T-helper 1 cell treated with Interleukin-12 subunit alpha and Interleukin-12 subunit beta and Interleukin-4 antibody, amounts not matched to agents 30 μg/mL and 1 μg/mL, for 36 hours (primary cell): ENCODE results near the gene KRT6A.

Experiments used
- H3K27ac Mint-ChIP-seq: one replicate; pipeline ENCODE4 v1.8.0; 2021; ENCODE audit warnings: mild to moderate bottlenecking, mixed read lengths
- H3K27me3 Mint-ChIP-seq: one replicate; pipeline ENCODE4 v1.8.0; 2021; ENCODE audit warnings: low read depth, mixed read lengths
- H3K36me3 Mint-ChIP-seq: one replicate; pipeline ENCODE4 v1.8.0; 2021; ENCODE audit warnings: low read depth, mixed read lengths
- H3K4me1 Mint-ChIP-seq: one replicate; pipeline ENCODE4 v1.8.0; 2021; ENCODE audit warnings: low read depth, mixed read lengths
- H3K4me3 Mint-ChIP-seq: one replicate; pipeline ENCODE4 v1.8.0; 2021; ENCODE audit warnings: mild to moderate bottlenecking, moderate library complexity, mixed read lengths
- H3K9me3 Mint-ChIP-seq: one replicate; pipeline ENCODE4 v1.8.0; 2021; ENCODE audit warnings: mixed read lengths

KRT6A gene

DNA sequence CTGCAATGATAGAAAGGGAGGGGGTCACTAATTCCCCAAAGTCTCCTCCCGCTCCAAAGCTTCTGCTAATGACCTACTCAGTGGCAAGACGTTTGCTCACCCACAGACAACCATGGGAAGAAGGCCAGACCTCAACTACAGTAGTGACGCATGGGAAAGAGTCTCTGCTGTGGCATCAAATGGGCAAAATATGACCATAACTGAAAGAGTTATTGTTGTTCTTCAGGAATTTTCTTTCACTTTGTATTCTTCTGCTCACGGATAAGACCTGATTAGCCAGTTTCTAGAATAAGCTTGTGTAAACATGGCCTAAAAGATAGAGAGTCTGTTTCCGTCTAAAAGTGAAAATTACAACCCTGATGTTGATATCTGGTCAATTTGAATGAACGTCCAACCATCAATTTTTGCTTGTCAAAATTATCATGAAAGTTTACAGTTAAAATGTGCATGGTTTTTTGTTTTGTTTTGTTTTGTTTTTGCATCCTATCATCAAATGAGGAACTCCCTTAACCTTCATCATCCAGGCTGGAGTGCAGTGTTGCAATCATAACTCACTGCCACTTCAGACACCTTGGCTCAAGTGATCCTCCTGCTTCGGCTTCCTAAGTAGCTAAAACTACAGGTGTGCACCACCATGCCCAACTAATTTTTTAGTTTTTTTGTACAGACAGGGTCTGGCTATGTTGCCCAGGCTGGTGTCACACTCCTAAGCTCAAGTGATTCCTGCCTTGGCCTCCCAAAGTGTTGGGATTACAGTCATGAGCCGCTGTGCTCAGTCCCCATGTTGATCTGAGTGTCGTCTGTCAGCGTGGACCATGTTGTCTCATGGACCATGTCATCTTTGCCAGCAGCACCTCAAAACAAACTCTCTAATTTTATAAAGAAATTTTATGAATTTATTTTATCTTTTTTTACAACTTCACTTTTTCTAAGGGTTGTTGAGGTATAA, 48.1 kb downstream of the KRT6A start:
- peaks cover 23% of the 10 kb centered on the region for H3K27me3 Mint-ChIP-seq
- H3K4me3 Mint-ChIP-seq = no peak overlapping the region
- no peak overlapping the region for H3K27ac Mint-ChIP-seq

DNA sequence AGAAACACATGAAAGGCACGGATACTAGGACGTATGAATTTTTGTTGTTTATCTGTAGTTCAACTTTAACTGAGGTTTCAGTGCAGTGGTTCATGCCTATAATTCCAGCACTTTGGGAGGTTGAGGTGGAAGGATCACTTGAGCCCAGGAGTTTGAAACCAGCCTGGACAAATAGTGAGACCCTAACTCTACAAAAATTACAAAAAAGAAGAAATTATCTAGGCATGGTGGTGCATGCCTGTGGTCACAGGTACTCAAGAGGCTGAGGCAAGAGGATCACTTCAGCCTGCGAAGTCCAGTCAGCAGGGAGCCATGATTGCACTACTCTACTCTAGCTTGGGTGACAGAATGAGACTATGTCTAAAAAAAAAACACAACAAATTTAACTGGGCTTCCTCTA, 49.1 kb downstream of the KRT6A start:
- Mint-ChIP-seq H3K27ac (no peak overlapping the region), H3K9me3 (no peaks in the 10 kb centered on the region), H3K36me3 (no peaks in the 10 kb centered on the region), H3K4me1 (no peaks in the 10 kb centered on the region), H3K27me3 (peaks cover 23% of the 10 kb centered on the region), H3K4me3 (no peak overlapping the region)

More for the DNA sequence above, 48.1 kb downstream of the KRT6A start:
- H3K9me3 Mint-ChIP-seq = no peaks in the 10 kb centered on the region
- H3K36me3 Mint-ChIP-seq = no peaks in the 10 kb centered on the region
- H3K4me1 Mint-ChIP-seq = no peaks in the 10 kb centered on the region

DNA sequence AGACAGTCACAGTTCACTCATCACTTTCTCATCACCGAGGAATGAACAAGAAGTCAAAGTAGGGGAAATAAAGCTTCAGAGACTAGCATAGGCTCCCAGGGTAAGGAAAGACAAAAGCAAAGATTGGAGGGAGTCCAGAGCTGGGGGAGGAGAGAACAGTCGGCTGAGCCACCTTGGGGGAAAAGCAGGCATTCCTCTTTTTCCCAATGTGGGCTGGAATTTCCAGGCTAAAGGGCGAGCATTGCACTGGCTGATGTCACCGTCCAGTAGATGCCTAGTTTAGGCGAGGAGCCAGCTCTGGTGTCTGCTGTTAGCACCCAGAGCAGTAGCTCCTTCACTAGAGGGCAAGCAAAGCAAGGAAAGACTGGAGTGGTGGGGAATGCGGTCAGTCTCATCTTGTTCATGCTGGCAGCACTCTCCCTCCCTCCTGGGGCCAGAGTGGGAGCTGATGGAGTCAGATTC, 50.4 kb downstream of the KRT6A start:
- no peaks in the 10 kb centered on the region for H3K4me1 Mint-ChIP-seq
- H3K4me3 Mint-ChIP-seq = no peak overlapping the region
- no peaks in the 10 kb centered on the region for H3K36me3 Mint-ChIP-seq
- no peak overlapping the region for H3K27ac Mint-ChIP-seq
- no peaks in the 10 kb centered on the region for H3K9me3 Mint-ChIP-seq
- H3K27me3 Mint-ChIP-seq = peaks cover 23% of the 10 kb centered on the region

DNA sequence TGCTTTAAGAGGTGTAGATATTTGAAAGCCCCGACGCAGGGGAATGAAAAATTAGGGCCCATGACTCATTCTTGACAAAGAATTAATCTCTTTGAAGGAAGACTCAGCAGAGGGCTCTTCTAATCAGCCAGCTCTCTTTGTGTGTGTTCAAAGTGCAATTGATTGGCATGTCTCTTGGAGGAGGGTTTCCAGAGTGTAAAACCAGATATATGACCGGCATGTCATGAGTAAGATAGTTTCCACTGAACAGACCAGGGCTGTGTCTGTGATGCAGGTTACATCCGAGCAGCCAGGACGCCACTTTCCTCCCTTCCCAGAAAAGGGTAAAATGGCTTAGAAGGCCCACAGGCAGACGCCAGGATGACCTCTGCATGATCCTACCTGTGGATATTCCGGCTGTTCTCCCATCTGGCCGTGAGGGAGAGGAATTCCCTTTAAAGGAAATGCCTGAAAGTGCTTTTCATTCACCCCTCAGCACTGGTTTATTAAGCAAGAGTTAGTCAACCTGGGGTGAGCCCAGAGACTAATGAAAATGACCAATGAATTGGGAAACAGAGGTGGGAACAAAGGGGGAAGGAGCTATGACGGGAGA, 51.6 kb downstream of the KRT6A start:
- Mint-ChIP-seq H3K27me3 (peaks cover 27% of the 10 kb centered on the region), H3K27ac (no peak overlapping the region), H3K4me1 (no peaks in the 10 kb centered on the region), H3K36me3 (no peaks in the 10 kb centered on the region), H3K9me3 (no peaks in the 10 kb centered on the region), H3K4me3 (no peak overlapping the region)

DNA sequence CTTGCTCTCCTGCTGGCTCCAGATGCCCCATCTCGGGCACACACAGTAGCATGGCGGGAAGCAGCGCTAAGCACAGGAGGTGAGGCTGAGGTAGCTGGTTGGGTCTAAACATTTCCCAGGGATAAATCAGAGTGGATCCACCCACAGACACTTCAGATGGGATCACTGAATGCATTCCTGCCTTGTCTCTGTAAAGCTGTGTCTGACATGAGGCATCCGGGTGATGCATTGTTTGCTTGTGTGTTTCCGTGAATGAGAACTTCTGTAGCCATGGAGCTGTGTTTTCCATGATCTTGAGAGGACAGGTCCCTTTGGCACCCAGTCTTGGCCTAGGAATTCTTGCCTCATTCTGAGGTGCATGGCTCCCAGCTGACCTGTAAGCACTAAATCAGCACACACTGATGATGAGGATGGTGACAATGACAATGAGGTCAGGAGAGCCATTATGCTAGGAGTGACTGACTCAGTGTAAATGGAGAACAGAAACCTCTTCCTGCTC, 52.2 kb downstream of the KRT6A start:
- H3K4me3 Mint-ChIP-seq = no peak overlapping the region
- no peaks in the 10 kb centered on the region for H3K36me3 Mint-ChIP-seq
- no peaks in the 10 kb centered on the region for H3K9me3 Mint-ChIP-seq
- H3K4me1 Mint-ChIP-seq = no peaks in the 10 kb centered on the region
- no peak overlapping the region for H3K27ac Mint-ChIP-seq
- peaks cover 27% of the 10 kb centered on the region for H3K27me3 Mint-ChIP-seq

DNA sequence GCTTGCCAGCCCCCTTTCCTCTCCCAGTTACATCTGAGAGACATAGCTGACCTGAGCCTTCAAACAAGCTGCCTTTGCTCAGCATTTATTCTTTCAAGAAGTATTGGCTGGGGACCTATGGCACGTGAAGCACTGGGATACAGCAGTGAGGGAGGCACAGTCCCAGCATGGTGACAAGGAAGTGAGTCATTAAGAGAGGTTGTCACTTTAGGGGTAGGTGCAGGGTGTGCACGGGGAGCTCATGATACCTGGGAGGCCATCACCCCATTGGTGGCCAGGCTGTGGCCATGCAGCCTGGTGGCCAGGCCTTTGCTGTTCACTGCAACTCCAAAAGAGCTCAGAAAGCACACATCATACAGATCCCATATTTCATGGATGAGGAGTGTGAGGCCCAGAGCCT, 53.2 kb downstream of the KRT6A start:
- H3K27me3 Mint-ChIP-seq = peaks cover 27% of the 10 kb centered on the region

DNA sequence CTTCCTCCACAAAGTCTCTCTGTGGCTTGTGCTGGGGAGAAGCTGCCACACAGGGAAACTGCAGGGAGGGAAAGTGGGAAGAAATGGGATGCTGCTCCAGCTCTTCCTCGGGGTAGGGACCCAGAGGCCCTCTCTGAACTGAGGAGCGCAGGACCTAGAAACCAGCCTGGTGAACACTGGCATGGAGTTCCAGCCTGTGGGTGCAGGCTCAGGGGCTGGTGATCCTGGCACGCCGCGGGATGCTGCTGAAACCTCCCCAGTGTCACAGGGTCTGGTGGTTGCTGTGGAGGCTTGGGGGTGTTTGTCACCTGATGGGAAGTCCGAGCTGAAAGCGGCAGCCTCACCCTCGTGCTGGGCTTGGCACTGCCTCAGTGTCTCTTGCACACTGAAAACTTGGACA, 53.6 kb downstream of the KRT6A start:
- no peaks in the 10 kb centered on the region for H3K4me1 Mint-ChIP-seq
- peaks cover 23% of the 10 kb centered on the region for H3K27me3 Mint-ChIP-seq
- H3K27ac Mint-ChIP-seq = no peak overlapping the region
- H3K36me3 Mint-ChIP-seq = no peaks in the 10 kb centered on the region
- no peak overlapping the region for H3K4me3 Mint-ChIP-seq
- H3K9me3 Mint-ChIP-seq = no peaks in the 10 kb centered on the region

More for the DNA sequence above, 53.2 kb downstream of the KRT6A start:
- Mint-ChIP-seq H3K9me3 (no peaks in the 10 kb centered on the region), H3K4me3 (no peak overlapping the region), H3K27ac (no peak overlapping the region), H3K36me3 (no peaks in the 10 kb centered on the region), H3K4me1 (no peaks in the 10 kb centered on the region)

DNA sequence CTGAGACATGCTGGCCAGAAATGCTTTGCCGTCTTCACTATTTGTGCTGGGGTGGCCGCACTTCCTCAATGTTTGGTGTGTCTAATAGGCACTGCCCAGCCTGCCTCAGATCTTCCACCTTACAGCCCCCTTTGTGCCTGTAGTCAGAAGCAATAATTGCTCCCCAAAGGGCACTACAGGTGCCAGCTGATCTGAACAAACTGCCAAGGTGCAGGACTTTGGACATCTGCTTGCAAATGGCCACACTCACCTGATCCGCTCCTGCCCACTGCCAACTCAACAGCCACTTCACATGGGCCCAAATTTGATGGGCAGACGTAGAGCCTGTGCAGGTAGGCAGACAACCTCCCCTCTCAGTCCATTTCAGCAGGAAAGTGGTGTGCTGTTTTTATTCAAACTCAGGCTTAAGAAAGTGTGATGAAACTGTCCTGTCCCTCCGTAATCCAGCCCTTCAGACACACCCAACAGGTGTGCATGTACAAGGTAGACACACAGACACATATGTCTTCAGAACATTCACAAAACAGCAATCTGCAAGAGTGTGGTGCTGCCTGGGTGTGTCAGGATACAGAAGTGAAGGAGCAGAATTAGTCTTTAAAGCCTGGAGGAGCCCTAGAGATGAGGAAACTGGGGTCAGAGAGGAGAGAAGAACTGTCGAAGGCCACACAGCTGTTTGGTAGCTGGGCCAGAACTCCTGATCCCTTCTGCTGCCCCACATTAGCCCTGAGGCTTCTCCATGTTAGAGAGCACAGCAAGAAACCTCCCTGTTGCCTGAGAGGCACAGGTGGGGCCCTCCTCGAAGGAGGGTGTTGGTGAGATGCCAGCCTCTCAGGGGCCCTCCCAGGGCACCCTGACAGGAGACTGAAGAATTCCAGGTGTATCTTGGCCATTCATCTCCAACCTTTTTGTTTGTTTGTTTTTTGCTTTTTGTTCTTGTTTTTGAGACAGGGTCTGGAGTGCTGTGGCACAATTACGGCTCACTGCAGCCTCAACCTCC, 54.5 kb downstream of the KRT6A start:
- H3K4me3 Mint-ChIP-seq = no peak overlapping the region
- H3K4me1 Mint-ChIP-seq = no peaks in the 10 kb centered on the region
- H3K9me3 Mint-ChIP-seq = no peaks in the 10 kb centered on the region
- no peaks in the 10 kb centered on the region for H3K36me3 Mint-ChIP-seq
- H3K27me3 Mint-ChIP-seq = peaks cover 19% of the 10 kb centered on the region
- H3K27ac Mint-ChIP-seq = no peak overlapping the region

DNA sequence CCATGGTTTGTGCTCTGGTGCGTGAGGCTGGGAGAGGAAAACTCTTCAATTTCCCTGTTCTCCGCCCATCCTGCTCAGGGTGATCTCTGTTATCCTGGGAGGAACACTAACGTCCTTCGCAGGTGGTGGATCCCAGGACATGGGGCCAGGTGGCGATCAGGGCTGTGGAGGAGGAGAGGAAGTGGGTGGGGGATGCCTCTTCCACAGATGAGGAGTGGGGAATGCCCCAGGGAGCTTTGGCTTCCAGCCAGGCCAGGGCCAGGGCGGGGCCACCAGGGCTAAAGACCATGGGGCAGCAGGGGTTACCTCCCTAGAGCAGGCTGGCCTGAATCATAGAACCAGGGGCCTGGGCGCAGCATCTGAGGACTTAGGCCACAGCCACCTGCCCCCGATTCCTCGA, 55.5 kb downstream of the KRT6A start:
- H3K27me3 Mint-ChIP-seq = peaks cover 13% of the 10 kb centered on the region
- no peak overlapping the region for H3K27ac Mint-ChIP-seq
- H3K36me3 Mint-ChIP-seq = no peaks in the 10 kb centered on the region
- no peaks in the 10 kb centered on the region for H3K4me1 Mint-ChIP-seq
- no peak overlapping the region for H3K4me3 Mint-ChIP-seq
- no peaks in the 10 kb centered on the region for H3K9me3 Mint-ChIP-seq
